A549 (cell line): ENCODE data around the gene ALCAM. TPM values are rescaled to one million over a fixed set of nuclear protein-coding genes. Genes with fewer than 3 reads are reported as not detected.

ENCODE experiments used
- ATAC-seq, 2 experiments: fragments of 200-7000 bp in 1 of 2; fragments of >200 bp in 1 of 2; cut with Nextera tagmentation in 1 of 2; cut with Tn5 transposase in 1 of 2; 3 replicates each; pipeline versions ENCODE4 v1.8.0 to v1.9.1; 2018 to 2020; ENCODE audit warnings: mild to moderate bottlenecking in 1 of 2, moderate library complexity in 1 of 2
- CTCF ChIA-PET: fragments of 300-600 bp; sonication (Branson Sonifier 250); formaldehyde crosslinking; extraction: SDS; loops from one replicate; lab custom pipeline; 2021; ENCODE audit warnings: antibody characterized with exemption, inconsistent platforms; lab: Yijun Ruan, JAX
- POLR2A ChIA-PET: fragments of 350-600 bp; formaldehyde crosslinking; extraction: SDS; loops from one replicate; lab custom pipeline; 2021; ENCODE audit warnings: antibody characterized with exemption, inconsistent platforms; lab: Yijun Ruan, JAX
- DNase-seq, 2 experiments: peaks; one replicate each; pipeline versions ENCODE4 v3.0.0 to v3.0.0-alpha.2; 2011 to 2016; ENCODE audit warnings: low read depth in 1 of 2, low spot score in 1 of 2
- FAIRE-seq: peaks from 2 replicates; lab custom pipeline; 2011; peaks lifted over from hg19 to GRCh38; lab: Jason Lieb, UNC
- H3K27ac ChIP-seq, 2 experiments: fragments of >200 bp; sonication (Bioruptor Twin); formaldehyde crosslinking; 3 replicates each; pipeline ENCODE4 v1.5.1; 2016 to 2017
- H3K4me1 ChIP-seq: fragments of >200 bp; sonication (Bioruptor Twin); formaldehyde crosslinking; 3 replicates; pipeline ENCODE4 v1.6.1; 2016
- H3K4me2 ChIP-seq: fragments of >200 bp; sonication (Bioruptor Twin); formaldehyde crosslinking; 3 replicates; pipeline ENCODE4 v1.6.1; 2016
- H3K4me3 ChIP-seq: fragments of >200 bp; sonication (Bioruptor Twin); formaldehyde crosslinking; 3 replicates; pipeline ENCODE4 v1.5.1; 2016
- H3K9me3 ChIP-seq: fragments of >200 bp; sonication (Bioruptor Twin); formaldehyde crosslinking; 3 replicates; pipeline ENCODE4 v1.6.1; 2016
- BHLHE40 ChIP-seq: IDR thresholded peaks from 2 replicates; pipeline ENCODE4 v1.6.1; 2012; ENCODE audit warnings: low read depth, low read length, inconsistent platforms
- CBX2 ChIP-seq: fragments of 200-600 bp; sonication (generic); IDR thresholded peaks from 2 replicates; pipeline ENCODE4 v1.6.1; 2016; ENCODE audit warnings: low read depth, mild to moderate bottlenecking, borderline replicate concordance
- EHF ChIP-seq: fragments of 250-450 bp; sonication (Bioruptor Pico); IDR thresholded peaks from 2 replicates; pipeline ENCODE4 v1.5.0; 2020; ENCODE audit warnings: mild to moderate bottlenecking
- EHMT2 ChIP-seq: fragments of 200-600 bp; sonication (generic); IDR thresholded peaks from 2 replicates; pipeline ENCODE4 v1.6.1; 2016; ENCODE audit warnings: antibody characterized with exemption, low read depth, mild to moderate bottlenecking, moderate library complexity
- FOSB ChIP-seq: fragments of 250-450 bp; sonication (Bioruptor Pico); IDR thresholded peaks from 2 replicates; pipeline ENCODE4 v1.5.0; 2020; ENCODE audit warnings: mild to moderate bottlenecking, moderate library complexity
- FOXS1 ChIP-seq: fragments of 250-450 bp; sonication (Bioruptor Pico); IDR thresholded peaks from 2 replicates; pipeline ENCODE4 v1.5.0; 2020; ENCODE audit warnings: mild to moderate bottlenecking, moderate library complexity
- HDAC2 ChIP-seq: fragments of 200-600 bp; sonication (generic); IDR thresholded peaks from 2 replicates; pipeline ENCODE4 v1.6.1; 2016
- HOXB13 ChIP-seq: fragments of 250-450 bp; sonication (Bioruptor Pico); IDR thresholded peaks from 2 replicates; pipeline ENCODE4 v1.5.0; 2020; ENCODE audit warnings: low read depth, mild to moderate bottlenecking, moderate library complexity
- JUN ChIP-seq, 2 experiments: fragments of >200 bp; sonication (Bioruptor Twin); formaldehyde crosslinking; IDR thresholded peaks; 2 replicates in 1 of 2; 3 replicates in 1 of 2; pipeline ENCODE4 v1.6.1; 2016 to 2017
- JUNB ChIP-seq: fragments of >200 bp; sonication (Bioruptor Twin); formaldehyde crosslinking; IDR thresholded peaks from 2 replicates; pipeline ENCODE4 v1.6.1; 2016
- MAZ ChIP-seq: fragments of 150-350 bp; IDR thresholded peaks from 2 replicates; pipeline ENCODE4 v1.6.1; 2014; ENCODE audit warnings: antibody characterized with exemption, low read depth, low read length, borderline replicate concordance
- MYC ChIP-seq: IDR thresholded peaks from 2 replicates; pipeline ENCODE4 v1.6.1; 2012; ENCODE audit warnings: mild to moderate bottlenecking, inconsistent platforms, low read length, improper control_type of control experiment, borderline replicate concordance
- PHF8 ChIP-seq: fragments of 200-600 bp; sonication (generic); IDR thresholded peaks from 2 replicates; pipeline ENCODE4 v1.6.1; 2016; ENCODE audit warnings: low read depth, mild to moderate bottlenecking, antibody characterized with exemption, moderate library complexity, borderline replicate concordance
- POLR2A ChIP-seq: IDR thresholded peaks from 2 replicates; pipeline ENCODE4 v1.6.1; 2012; ENCODE audit warnings: mild to moderate bottlenecking, low read length
- SMC3 ChIP-seq: fragments of >200 bp; sonication (Bioruptor Twin); formaldehyde crosslinking; IDR thresholded peaks from 3 replicates; pipeline ENCODE4 v1.6.1; 2018; ENCODE audit warnings: inconsistent platforms
- TFCP2L1 ChIP-seq: fragments of 250-450 bp; sonication (Bioruptor Pico); IDR thresholded peaks from 2 replicates; pipeline ENCODE4 v1.5.0; 2021; ENCODE audit warnings: mild to moderate bottlenecking
- TP53 ChIP-seq: fragments of 250-450 bp; sonication (Bioruptor Pico); IDR thresholded peaks from 2 replicates; pipeline ENCODE4 v1.5.0; 2021; ENCODE audit warnings: mild to moderate bottlenecking, moderate library complexity
- ZFP36 ChIP-seq: fragments of 450-650 bp; IDR thresholded peaks from 2 replicates; pipeline ENCODE4 v1.6.1; 2014; ENCODE audit warnings: borderline replicate concordance; ENCODE audit not compliant: partially characterized antibody
- ZNF302 ChIP-seq: fragments of 250-450 bp; sonication (Bioruptor Pico); IDR thresholded peaks from 2 replicates; pipeline ENCODE4 v1.9.0; 2021; ENCODE audit warnings: inconsistent platforms, mild to moderate bottlenecking, moderate library complexity
- ZSCAN20 ChIP-seq: fragments of 250-450 bp; sonication (Bioruptor Pico); IDR thresholded peaks from 2 replicates; pipeline ENCODE4 v1.8.0; 2022; ENCODE audit warnings: mild to moderate bottlenecking, moderate library complexity
- WGBS: methylation state at CpG from one replicate; pipeline ENCODE4 v1.1.6; 2017; ENCODE audit errors: missing lambda C conversion rate; 5-methylcytosine and 5-hydroxymethylcytosine counted together
- polyA plus RNA-seq, 4 experiments: library from polyadenylated mRNA; depleted of rRNA in 3 of 4; stranded (reverse); fragments of >200 nt; fragmentation: RNase III in 1 of 4; extraction: RNeasy Plus Mini Kit Qiagen cat#74134 plus additional on column Dnase treatment in 1 of 4; gene quantifications; 2 replicates in 3 of 4; 3 replicates in 1 of 4; pipeline ENCODE4 v1.2.3, GENCODE V29; 2011 to 2017
- TF ChIP-seq, protein P1 (sequence below): fragments of 150-350 bp; IDR thresholded peaks from 2 replicates; pipeline ENCODE4 v1.6.1; 2014; ENCODE audit warnings: low read depth, mild to moderate bottlenecking, low read length
- TF ChIP-seq, protein P2 (sequence below): fragments of 200-600 bp; sonication (generic); IDR thresholded peaks from 2 replicates; pipeline ENCODE4 v1.6.1; 2016; ENCODE audit warnings: antibody characterized with exemption, mild to moderate bottlenecking, moderate library complexity
- TF ChIP-seq, protein P3 (sequence below): fragments of 450-650 bp; IDR thresholded peaks from 2 replicates; pipeline ENCODE4 v1.6.1; 2014; ENCODE audit warnings: antibody characterized with exemption
- TF ChIP-seq, protein P4 (sequence below): IDR thresholded peaks from 2 replicates; pipeline ENCODE4 v1.6.1; 2012; ENCODE audit warnings: low read depth, borderline replicate concordance

The ALCAM gene
- polyA plus RNA-seq, 2 of the 4 experiments (the other 2 are of a cell fraction), result 57.1 to 145 TPM

DNA sequence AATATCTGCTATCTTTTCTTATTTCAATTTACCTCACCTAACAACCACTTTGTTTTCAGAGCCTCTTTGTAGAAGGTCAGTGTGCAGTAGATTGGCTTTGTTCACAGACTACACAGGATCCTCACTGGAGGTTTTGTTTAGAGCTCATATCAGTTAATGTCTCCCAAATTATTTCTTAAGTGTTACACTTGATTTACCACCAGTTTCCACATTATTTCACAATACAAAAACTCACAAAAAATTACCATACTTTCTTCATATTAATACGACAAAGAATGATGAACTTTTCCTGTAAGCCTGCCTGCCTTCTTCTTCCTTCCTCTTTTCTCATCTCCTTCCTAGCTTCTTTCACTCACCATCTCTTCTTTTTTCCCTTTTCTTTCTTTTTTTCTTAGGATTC lies 133.3 kb downstream of the ALCAM start:
- Histone ChIP-seq H3K4me1 (peaks cover 48% of the 10 kb centered on the region), H3K27ac (no peak overlapping the region), H3K9me3 (no peaks in the 10 kb centered on the region), H3K4me2 (no peak overlapping the region; the same call in 2 of the 3 replicates), H3K4me3 (no peak overlapping the region)
- no peak for TF ChIP-seq BHLHE40
- TF ChIP-seq TP53 (CRISPR knock-in tag), result no peak
- no peak for TF ChIP-seq ZNF302
- no peak for TF ChIP-seq JUN (IDR thresholded peaks at IDR 0.05)
- TF ChIP-seq JUNB, result no peak
- TF ChIP-seq, protein P1, sequence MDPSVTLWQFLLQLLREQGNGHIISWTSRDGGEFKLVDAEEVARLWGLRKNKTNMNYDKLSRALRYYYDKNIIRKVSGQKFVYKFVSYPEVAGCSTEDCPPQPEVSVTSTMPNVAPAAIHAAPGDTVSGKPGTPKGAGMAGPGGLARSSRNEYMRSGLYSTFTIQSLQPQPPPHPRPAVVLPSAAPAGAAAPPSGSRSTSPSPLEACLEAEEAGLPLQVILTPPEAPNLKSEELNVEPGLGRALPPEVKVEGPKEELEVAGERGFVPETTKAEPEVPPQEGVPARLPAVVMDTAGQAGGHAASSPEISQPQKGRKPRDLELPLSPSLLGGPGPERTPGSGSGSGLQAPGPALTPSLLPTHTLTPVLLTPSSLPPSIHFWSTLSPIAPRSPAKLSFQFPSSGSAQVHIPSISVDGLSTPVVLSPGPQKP, result no peak
- no peak for TF ChIP-seq HOXB13 (CRISPR knock-in tag)
- TF ChIP-seq TFCP2L1 (CRISPR knock-in tag), result no peak
- TF ChIP-seq HDAC2, result no peak
- no peak for TF ChIP-seq FOXS1
- TF ChIP-seq, protein P2, sequence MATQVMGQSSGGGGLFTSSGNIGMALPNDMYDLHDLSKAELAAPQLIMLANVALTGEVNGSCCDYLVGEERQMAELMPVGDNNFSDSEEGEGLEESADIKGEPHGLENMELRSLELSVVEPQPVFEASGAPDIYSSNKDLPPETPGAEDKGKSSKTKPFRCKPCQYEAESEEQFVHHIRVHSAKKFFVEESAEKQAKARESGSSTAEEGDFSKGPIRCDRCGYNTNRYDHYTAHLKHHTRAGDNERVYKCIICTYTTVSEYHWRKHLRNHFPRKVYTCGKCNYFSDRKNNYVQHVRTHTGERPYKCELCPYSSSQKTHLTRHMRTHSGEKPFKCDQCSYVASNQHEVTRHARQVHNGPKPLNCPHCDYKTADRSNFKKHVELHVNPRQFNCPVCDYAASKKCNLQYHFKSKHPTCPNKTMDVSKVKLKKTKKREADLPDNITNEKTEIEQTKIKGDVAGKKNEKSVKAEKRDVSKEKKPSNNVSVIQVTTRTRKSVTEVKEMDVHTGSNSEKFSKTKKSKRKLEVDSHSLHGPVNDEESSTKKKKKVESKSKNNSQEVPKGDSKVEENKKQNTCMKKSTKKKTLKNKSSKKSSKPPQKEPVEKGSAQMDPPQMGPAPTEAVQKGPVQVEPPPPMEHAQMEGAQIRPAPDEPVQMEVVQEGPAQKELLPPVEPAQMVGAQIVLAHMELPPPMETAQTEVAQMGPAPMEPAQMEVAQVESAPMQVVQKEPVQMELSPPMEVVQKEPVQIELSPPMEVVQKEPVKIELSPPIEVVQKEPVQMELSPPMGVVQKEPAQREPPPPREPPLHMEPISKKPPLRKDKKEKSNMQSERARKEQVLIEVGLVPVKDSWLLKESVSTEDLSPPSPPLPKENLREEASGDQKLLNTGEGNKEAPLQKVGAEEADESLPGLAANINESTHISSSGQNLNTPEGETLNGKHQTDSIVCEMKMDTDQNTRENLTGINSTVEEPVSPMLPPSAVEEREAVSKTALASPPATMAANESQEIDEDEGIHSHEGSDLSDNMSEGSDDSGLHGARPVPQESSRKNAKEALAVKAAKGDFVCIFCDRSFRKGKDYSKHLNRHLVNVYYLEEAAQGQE, result no peak
- TF ChIP-seq FOSB, result no peak
- TF ChIP-seq MAZ, result no peak
- TF ChIP-seq MYC, result no peak
- no peak for TF ChIP-seq ZFP36
- ChIA-PET POLR2A (no interaction called here), CTCF (interaction anchor here (1.3 kb wide), 1 partner anchor 12 kb away, joined by 3 read pairs; no protein-coding TSS in a partner anchor)
- DNase-seq (no peak), FAIRE-seq (no peak), ATAC-seq (no peak)
- WGBS, result 0% methylated on average over 1 of the region's 1 CpG

DNA sequence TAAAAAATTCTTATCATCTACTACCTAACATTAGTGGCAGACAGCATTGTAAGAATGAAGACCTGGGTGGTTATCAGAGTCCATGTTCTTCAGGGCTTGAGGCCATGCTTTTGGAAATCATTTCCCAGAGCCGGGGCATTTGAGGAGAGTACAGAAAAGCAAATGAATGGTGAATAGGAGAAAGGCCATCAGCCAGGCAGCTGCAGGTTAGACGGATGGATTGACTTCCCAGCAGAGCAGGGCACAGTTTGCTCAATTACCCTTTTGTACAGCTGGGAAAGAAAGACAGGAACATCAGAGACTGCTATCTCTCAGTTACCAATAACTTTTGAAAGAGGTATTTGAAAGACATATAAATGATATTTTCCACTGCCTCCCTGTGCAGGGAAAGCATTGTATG lies 135.6 kb downstream of the ALCAM start:
- DNase-seq, result no peak
- peak in 1 of 2 experiments; percentile 61; a peak in 3 of 6 replicates for ATAC-seq
- no peak for TF ChIP-seq POLR2A
- TF ChIP-seq CBX2, result no peak
- TF ChIP-seq ZSCAN20, result no peak
- TF ChIP-seq BHLHE40, result no peak
- TF ChIP-seq EHMT2, result no peak
- no peak for TF ChIP-seq SMC3
- TF ChIP-seq, protein P3, sequence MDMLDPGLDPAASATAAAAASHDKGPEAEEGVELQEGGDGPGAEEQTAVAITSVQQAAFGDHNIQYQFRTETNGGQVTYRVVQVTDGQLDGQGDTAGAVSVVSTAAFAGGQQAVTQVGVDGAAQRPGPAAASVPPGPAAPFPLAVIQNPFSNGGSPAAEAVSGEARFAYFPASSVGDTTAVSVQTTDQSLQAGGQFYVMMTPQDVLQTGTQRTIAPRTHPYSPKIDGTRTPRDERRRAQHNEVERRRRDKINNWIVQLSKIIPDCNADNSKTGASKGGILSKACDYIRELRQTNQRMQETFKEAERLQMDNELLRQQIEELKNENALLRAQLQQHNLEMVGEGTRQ, result no peak
- no peak for TF ChIP-seq EHF
- TF ChIP-seq FOSB, result no peak
- TF ChIP-seq TP53 (CRISPR knock-in tag), result no peak
- TF ChIP-seq, protein P4, sequence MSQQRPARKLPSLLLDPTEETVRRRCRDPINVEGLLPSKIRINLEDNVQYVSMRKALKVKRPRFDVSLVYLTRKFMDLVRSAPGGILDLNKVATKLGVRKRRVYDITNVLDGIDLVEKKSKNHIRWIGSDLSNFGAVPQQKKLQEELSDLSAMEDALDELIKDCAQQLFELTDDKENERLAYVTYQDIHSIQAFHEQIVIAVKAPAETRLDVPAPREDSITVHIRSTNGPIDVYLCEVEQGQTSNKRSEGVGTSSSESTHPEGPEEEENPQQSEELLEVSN, result no peak
- no peak for TF ChIP-seq PHF8
- no peak for TF ChIP-seq HDAC2
- TF ChIP-seq ZNF302, result no peak
- no peak for FAIRE-seq
- ChIA-PET POLR2A (interaction anchor here (1.2 to 1.7 kb wide), 2 partner anchors 134 to 136 kb away, joined by 3 to 4 read pairs; partner anchors contain the start of gene ALCAM), CTCF (interaction anchor here (1.0 to 1.8 kb wide), 6 partner anchors 8 to 21 kb away, joined by 3 to 5 read pairs (median 3); no protein-coding TSS in a partner anchor)
- Histone ChIP-seq H3K4me2 (peak overlapping the region; percentile 76), H3K4me3 (no peak overlapping the region), H3K27ac (peak overlapping the region; percentile 46 to 71; a peak in 5 of 6 replicates), H3K9me3 (no peaks in the 10 kb centered on the region), H3K4me1 (peaks cover 48% of the 10 kb centered on the region)
- WGBS, result 19% methylated on average over 2 of the region's 2 CpGs
